ENCODE results near the gene INTS4. TPM values are rescaled to one million over a fixed set of nuclear protein-coding genes. Genes with fewer than 3 reads are reported as not detected.

The INTS4 gene
- polyA plus RNA-seq, 3 donors: 23.5 to 41.7 (median 29.0) TPM

- no peak overlapping the region for H3K4me3 ChIP-seq (replicated peaks in 1 of 3; ENCODE audit: low read depth in 2 of 3, low read length in 3 of 3)
- Mint-ChIP-seq H3K27me3 (ENCODE audit: low read depth in 3 of 3) (peaks cover 0 to 5% (median 4%) of the 10 kb centered on the region in 3 donors), H3K4me1 (no peaks in the 10 kb centered on the region), H3K27ac (no peak overlapping the region), H3K4me3 (no peak overlapping the region), H3K36me3 (no peaks in the 10 kb centered on the region), H3K9me3 (no peaks in the 10 kb centered on the region)
- H3K79me2 ChIP-seq (ENCODE audit: insufficient read depth, low read length): no peaks in the 10 kb centered on the region
- no peaks in the 10 kb centered on the region for H3K36me3 ChIP-seq (replicated peaks in 1 of 2; ENCODE audit: control insufficient read depth in 1 of 2, insufficient read depth in 2 of 2, low read length in 2 of 2)
- intact Hi-C loops (cut with micrococcal nuclease): no loop called here
- no peak for DNase-seq
- no peak overlapping the region for H3K9ac ChIP-seq (ENCODE audit: insufficient read depth, low read length, poor library complexity, severe bottlenecking)
- H3K9me3 ChIP-seq (replicated peaks in 1 of 2; ENCODE audit: control insufficient read depth in 1 of 2, insufficient read depth in 1 of 2, low read length in 2 of 2): no peaks in the 10 kb centered on the region
- no peaks in the 10 kb centered on the region for H3K4me1 ChIP-seq (ENCODE audit: control insufficient read depth in 1 of 2, insufficient read depth in 2 of 2, low read length in 2 of 2)
- WGBS (ENCODE audit: insufficient coverage): no CpG with 5 or more reads among the region's 1 CpG
- H4K20me1 ChIP-seq (ENCODE audit: insufficient read depth, low read length): no peaks in the 10 kb centered on the region
- no peak overlapping the region for H2AFZ ChIP-seq (ENCODE audit: insufficient read depth, low read depth, low read length, poor library complexity, severe bottlenecking)
- no peak overlapping the region for H3K27ac ChIP-seq (ENCODE audit: low read depth in 1 of 2, low read length in 2 of 2)
- H3K4me2 ChIP-seq (replicated peaks; ENCODE audit: extremely low read depth, low read length, poor library complexity, severe bottlenecking): no peak overlapping the region
- no peaks in the 10 kb centered on the region for H3K27me3 ChIP-seq (ENCODE audit: control insufficient read depth in 2 of 2, insufficient read depth in 2 of 2, low read length in 2 of 2)
- TF ChIP-seq CTCF (IDR thresholded peaks at IDR 0.05): no peak
These were observed 15.8 kb upstream of the INTS4 start for GRCh38 chr11:78010304-78010703.

GRCh38 chr11:78009062-78009461 is 14.6 kb upstream of the INTS4 start:
- H2AFZ ChIP-seq (ENCODE audit: insufficient read depth, low read depth, low read length, poor library complexity, severe bottlenecking): no peak overlapping the region
- TF ChIP-seq CTCF (IDR thresholded peaks at IDR 0.05): no peak
- no peaks in the 10 kb centered on the region for H3K79me2 ChIP-seq (ENCODE audit: insufficient read depth, low read length)
- no peak overlapping the region for H3K4me2 ChIP-seq (replicated peaks; ENCODE audit: extremely low read depth, low read length, poor library complexity, severe bottlenecking)
- Mint-ChIP-seq H3K27me3 (ENCODE audit: low read depth in 3 of 3) (peaks cover 0 to 5% (median 2%) of the 10 kb centered on the region in 3 donors), H3K36me3 (no peaks in the 10 kb centered on the region), H3K4me3 (no peak overlapping the region), H3K27ac (no peak overlapping the region), H3K4me1 (no peaks in the 10 kb centered on the region), H3K9me3 (no peaks in the 10 kb centered on the region)
- 100% methylated on average over 2 of the region's 2 CpGs for WGBS (ENCODE audit: insufficient coverage)
- no peaks in the 10 kb centered on the region for H3K36me3 ChIP-seq (replicated peaks in 1 of 2; ENCODE audit: control insufficient read depth in 1 of 2, insufficient read depth in 2 of 2, low read length in 2 of 2)
- H3K4me1 ChIP-seq (ENCODE audit: control insufficient read depth in 1 of 2, insufficient read depth in 2 of 2, low read length in 2 of 2): no peaks in the 10 kb centered on the region
- H3K4me3 ChIP-seq (replicated peaks in 1 of 3; ENCODE audit: low read depth in 2 of 3, low read length in 3 of 3): no peak overlapping the region
- H4K20me1 ChIP-seq (ENCODE audit: insufficient read depth, low read length): no peaks in the 10 kb centered on the region
- no peak overlapping the region for H3K27ac ChIP-seq (ENCODE audit: low read depth in 1 of 2, low read length in 2 of 2)
- no peaks in the 10 kb centered on the region for H3K27me3 ChIP-seq (ENCODE audit: control insufficient read depth in 2 of 2, insufficient read depth in 2 of 2, low read length in 2 of 2)
- H3K9ac ChIP-seq (ENCODE audit: insufficient read depth, low read length, poor library complexity, severe bottlenecking): no peak overlapping the region
- no peak for DNase-seq
- intact Hi-C loops (cut with micrococcal nuclease): no loop called here
- H3K9me3 ChIP-seq (replicated peaks in 1 of 2; ENCODE audit: control insufficient read depth in 1 of 2, insufficient read depth in 1 of 2, low read length in 2 of 2): no peaks in the 10 kb centered on the region

Measured in CD14-positive monocyte (primary cell).